ENCODE results near the gene RAD51. TPM values are rescaled to one million over a fixed set of nuclear protein-coding genes. Genes with fewer than 3 reads are reported as not detected.

The RAD51 gene
- total and polyA plus RNA-seq, 9 of the 15 experiments (the other 6 are each of a cell fraction or from before 2014, with no cell fraction given) = 16.0 to 63.8 (median 34.6) TPM

DNA sequence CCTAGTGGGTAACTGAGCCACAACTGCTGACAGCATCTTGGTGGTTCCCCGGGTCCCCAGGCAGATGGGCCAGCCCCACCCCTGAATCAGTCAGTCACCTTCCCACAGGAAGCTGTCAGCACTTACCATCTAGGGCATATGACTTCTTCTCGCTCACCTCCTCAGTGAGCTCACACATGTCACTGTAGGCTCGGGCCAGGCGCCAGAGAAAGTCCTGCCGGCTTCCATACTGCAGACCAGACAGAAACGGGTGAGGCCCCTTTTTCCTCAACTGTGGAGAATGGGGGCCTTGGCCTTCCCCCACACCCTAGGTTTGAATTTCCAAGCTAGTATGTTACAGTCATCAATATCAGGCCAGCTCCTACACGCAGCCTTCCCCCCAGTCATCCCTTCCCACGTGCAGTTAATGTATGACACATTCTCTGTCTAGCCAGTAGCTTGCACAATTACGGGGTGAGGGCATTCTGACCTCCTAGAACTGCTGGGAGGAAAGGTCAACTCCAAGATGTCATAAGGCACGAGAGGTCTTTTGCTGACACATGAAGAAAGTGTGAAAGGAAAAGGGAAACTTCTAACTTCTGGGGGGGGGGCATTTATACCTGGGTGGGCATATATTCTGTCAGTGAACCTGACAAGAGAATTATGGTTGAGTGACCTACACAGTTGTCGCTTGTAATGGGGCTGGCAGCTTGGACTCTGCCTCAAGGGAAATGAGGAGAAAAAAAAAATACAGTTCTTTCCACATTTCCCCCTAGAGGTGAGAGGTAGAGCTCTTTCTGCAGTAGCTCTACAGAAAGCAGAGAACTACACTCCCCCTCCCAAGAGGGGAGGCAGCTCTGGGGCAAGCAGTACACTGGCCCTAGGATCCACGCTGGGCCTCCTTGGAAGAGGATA, 49.2 kb downstream of the RAD51 start (continued):
- TF ChIP-seq, protein P1, sequence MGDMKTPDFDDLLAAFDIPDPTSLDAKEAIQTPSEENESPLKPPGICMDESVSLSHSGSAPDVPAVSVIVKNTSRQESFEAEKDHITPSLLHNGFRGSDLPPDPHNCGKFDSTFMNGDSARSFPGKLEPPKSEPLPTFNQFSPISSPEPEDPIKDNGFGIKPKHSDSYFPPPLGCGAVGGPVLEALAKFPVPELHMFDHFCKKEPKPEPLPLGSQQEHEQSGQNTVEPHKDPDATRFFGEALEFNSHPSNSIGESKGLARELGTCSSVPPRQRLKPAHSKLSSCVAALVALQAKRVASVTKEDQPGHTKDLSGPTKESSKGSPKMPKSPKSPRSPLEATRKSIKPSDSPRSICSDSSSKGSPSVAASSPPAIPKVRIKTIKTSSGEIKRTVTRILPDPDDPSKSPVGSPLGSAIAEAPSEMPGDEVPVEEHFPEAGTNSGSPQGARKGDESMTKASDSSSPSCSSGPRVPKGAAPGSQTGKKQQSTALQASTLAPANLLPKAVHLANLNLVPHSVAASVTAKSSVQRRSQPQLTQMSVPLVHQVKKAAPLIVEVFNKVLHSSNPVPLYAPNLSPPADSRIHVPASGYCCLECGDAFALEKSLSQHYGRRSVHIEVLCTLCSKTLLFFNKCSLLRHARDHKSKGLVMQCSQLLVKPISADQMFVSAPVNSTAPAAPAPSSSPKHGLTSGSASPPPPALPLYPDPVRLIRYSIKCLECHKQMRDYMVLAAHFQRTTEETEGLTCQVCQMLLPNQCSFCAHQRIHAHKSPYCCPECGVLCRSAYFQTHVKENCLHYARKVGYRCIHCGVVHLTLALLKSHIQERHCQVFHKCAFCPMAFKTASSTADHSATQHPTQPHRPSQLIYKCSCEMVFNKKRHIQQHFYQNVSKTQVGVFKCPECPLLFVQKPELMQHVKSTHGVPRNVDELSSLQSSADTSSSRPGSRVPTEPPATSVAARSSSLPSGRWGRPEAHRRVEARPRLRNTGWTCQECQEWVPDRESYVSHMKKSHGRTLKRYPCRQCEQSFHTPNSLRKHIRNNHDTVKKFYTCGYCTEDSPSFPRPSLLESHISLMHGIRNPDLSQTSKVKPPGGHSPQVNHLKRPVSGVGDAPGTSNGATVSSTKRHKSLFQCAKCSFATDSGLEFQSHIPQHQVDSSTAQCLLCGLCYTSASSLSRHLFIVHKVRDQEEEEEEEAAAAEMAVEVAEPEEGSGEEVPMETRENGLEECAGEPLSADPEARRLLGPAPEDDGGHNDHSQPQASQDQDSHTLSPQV (IDR thresholded peaks at IDR 0.05) = no peak
- TF ChIP-seq ZNF174 (CRISPR knock-in tag; IDR thresholded peaks at IDR 0.05) (no peak), ZFP30 (CRISPR knock-in tag; IDR thresholded peaks at IDR 0.05; ENCODE audit: borderline replicate concordance) (no peak), EZH2 (IDR thresholded peaks at IDR 0.05; ENCODE audit: borderline replicate concordance, low read depth, low read length) (no peak), ZKSCAN3 (CRISPR knock-in tag; IDR thresholded peaks at IDR 0.05) (no peak), KDM2B (CRISPR knock-in tag; IDR thresholded peaks at IDR 0.05) (no peak), ESRRA (IDR thresholded peaks at IDR 0.05; ENCODE audit: borderline replicate concordance, low read depth) (no peak), BACH1 (tag; IDR thresholded peaks at IDR 0.05) (no peak), MIER1 (IDR thresholded peaks at IDR 0.05; ENCODE audit: low read depth) (no peak), RCOR1 (IDR thresholded peaks at IDR 0.05; ENCODE audit: borderline replicate concordance in 1 of 2, low read depth in 2 of 2, low read length in 2 of 2) (no peak)
- TF ChIP-seq, protein P2, sequence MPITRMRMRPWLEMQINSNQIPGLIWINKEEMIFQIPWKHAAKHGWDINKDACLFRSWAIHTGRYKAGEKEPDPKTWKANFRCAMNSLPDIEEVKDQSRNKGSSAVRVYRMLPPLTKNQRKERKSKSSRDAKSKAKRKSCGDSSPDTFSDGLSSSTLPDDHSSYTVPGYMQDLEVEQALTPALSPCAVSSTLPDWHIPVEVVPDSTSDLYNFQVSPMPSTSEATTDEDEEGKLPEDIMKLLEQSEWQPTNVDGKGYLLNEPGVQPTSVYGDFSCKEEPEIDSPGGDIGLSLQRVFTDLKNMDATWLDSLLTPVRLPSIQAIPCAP (CRISPR knock-in tag; IDR thresholded peaks at IDR 0.05; ENCODE audit: borderline replicate concordance) = no peak
- TF ChIP-seq, protein P3, sequence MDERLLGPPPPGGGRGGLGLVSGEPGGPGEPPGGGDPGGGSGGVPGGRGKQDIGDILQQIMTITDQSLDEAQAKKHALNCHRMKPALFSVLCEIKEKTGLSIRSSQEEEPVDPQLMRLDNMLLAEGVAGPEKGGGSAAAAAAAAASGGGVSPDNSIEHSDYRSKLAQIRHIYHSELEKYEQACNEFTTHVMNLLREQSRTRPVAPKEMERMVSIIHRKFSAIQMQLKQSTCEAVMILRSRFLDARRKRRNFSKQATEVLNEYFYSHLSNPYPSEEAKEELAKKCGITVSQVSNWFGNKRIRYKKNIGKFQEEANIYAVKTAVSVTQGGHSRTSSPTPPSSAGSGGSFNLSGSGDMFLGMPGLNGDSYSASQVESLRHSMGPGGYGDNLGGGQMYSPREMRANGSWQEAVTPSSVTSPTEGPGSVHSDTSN (CRISPR knock-in tag; IDR thresholded peaks at IDR 0.05; ENCODE audit: low read depth) = no peak
- TF ChIP-seq, protein P3 (tag; conservative IDR thresholded peaks at IDR 0.05; ENCODE audit: low read depth) = no peak
- TF ChIP-seq, protein P4, sequence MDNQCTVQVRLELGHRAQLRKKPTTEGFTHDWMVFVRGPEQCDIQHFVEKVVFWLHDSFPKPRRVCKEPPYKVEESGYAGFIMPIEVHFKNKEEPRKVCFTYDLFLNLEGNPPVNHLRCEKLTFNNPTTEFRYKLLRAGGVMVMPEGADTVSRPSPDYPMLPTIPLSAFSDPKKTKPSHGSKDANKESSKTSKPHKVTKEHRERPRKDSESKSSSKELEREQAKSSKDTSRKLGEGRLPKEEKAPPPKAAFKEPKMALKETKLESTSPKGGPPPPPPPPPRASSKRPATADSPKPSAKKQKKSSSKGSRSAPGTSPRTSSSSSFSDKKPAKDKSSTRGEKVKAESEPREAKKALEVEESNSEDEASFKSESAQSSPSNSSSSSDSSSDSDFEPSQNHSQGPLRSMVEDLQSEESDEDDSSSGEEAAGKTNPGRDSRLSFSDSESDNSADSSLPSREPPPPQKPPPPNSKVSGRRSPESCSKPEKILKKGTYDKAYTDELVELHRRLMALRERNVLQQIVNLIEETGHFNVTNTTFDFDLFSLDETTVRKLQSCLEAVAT (IDR thresholded peaks at IDR 0.05) = no peak
